ENCODE results near the gene SLC2A9. TPM values are rescaled to one million over a fixed set of nuclear protein-coding genes. Genes with fewer than 3 reads are reported as not detected.

Gene SLC2A9
- total RNA-seq, 1 donor from 2014 or later, result 0.72 TPM

DNA sequence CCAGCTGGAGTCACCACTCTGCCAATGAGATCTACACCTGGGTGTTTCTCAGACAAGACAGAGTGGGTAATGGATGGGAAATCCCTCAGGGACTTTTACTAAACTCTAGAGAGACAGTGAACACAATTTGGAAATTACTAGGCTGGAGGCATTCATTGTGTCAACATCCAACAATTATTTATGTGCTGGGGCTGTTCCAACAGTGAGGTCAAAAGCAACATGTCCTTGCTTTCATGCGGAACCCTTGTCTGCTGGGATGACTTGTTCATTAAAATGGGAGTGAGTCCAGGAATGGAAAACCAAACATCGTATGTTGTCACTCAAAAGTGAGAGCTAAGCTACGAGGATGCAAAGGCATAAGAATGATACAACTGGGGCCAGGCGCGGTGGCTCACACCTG, 185.9 kb downstream of the SLC2A9 start:
- Mint-ChIP-seq H3K27ac (ENCODE audit: unreplicated experiment) (no peak overlapping the region), H3K4me1 (ENCODE audit: low read depth) (no peaks in the 10 kb centered on the region), H3K36me3 (ENCODE audit: low read depth) (no peaks in the 10 kb centered on the region), H3K4me3 (ENCODE audit: unreplicated experiment) (no peak overlapping the region), H3K9me3 (ENCODE audit: low read depth) (peaks cover 16% of the 10 kb centered on the region), H3K27me3 (ENCODE audit: low read depth) (no peaks in the 10 kb centered on the region)
- no peak for DNase-seq (ENCODE audit: low spot score)
- TF ChIP-seq, protein P1, sequence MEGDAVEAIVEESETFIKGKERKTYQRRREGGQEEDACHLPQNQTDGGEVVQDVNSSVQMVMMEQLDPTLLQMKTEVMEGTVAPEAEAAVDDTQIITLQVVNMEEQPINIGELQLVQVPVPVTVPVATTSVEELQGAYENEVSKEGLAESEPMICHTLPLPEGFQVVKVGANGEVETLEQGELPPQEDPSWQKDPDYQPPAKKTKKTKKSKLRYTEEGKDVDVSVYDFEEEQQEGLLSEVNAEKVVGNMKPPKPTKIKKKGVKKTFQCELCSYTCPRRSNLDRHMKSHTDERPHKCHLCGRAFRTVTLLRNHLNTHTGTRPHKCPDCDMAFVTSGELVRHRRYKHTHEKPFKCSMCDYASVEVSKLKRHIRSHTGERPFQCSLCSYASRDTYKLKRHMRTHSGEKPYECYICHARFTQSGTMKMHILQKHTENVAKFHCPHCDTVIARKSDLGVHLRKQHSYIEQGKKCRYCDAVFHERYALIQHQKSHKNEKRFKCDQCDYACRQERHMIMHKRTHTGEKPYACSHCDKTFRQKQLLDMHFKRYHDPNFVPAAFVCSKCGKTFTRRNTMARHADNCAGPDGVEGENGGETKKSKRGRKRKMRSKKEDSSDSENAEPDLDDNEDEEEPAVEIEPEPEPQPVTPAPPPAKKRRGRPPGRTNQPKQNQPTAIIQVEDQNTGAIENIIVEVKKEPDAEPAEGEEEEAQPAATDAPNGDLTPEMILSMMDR (IDR thresholded peaks at IDR 0.05), result no peak

DNA sequence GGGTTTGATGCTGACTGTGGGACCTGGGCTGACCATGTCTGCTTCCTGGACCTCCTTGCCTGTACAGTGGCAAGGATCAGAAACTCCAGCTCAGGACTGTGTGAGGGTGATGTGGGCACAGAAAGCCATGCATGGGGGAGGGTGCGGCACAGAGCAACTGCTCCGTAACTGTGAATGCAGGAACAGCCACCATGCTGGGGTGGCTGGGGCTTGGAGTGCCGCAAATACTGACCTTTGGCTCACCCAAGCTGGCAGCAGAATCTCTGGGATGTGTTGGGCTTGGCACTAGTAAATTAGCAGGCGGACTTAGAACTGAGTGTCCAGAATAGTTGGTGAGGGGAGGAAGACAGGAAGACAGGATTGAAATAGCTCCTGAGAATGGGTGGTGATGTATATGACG, 187.9 kb downstream of the SLC2A9 start:
- Mint-ChIP-seq H3K27ac (ENCODE audit: unreplicated experiment) (no peak overlapping the region), H3K4me3 (ENCODE audit: unreplicated experiment) (no peak overlapping the region), H3K36me3 (ENCODE audit: low read depth) (no peaks in the 10 kb centered on the region), H3K27me3 (ENCODE audit: low read depth) (peaks cover 2% of the 10 kb centered on the region), H3K9me3 (ENCODE audit: low read depth) (peaks cover 7% of the 10 kb centered on the region), H3K4me1 (ENCODE audit: low read depth) (no peaks in the 10 kb centered on the region)
- TF ChIP-seq, protein P1 (IDR thresholded peaks at IDR 0.05), result no peak
- DNase-seq (ENCODE audit: low spot score), result no peak

DNA sequence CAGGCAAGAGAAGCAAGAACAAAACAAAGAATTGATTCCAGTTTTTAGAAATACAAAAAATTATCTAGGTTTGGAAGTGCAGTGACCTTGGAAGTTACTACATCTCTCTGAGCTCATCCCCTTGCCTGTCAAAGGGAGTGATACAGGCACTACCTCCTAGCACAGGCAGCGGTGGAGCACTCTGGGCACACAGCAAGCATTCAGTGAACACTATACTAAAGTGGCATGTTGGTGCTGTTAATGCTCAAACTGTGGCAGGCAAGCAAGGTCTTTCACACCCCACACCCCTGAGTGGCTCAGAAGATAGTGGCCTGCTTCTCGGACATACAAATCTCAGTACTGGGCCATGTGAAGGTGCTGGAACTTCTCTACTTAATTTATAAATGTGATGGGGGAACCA, 188.7 kb downstream of the SLC2A9 start:
- DNase-seq (ENCODE audit: low spot score), result no peak
- H3K27ac Mint-ChIP-seq (ENCODE audit: unreplicated experiment), result no peak overlapping the region
- TF ChIP-seq, protein P1 (IDR thresholded peaks at IDR 0.05), result no peak
- H3K4me3 Mint-ChIP-seq (ENCODE audit: unreplicated experiment), result no peak overlapping the region
- no peaks in the 10 kb centered on the region for H3K9me3 Mint-ChIP-seq (ENCODE audit: low read depth)
- no peaks in the 10 kb centered on the region for H3K4me1 Mint-ChIP-seq (ENCODE audit: low read depth)
- peaks cover 2% of the 10 kb centered on the region for H3K27me3 Mint-ChIP-seq (ENCODE audit: low read depth)
- H3K36me3 Mint-ChIP-seq (ENCODE audit: low read depth), result no peaks in the 10 kb centered on the region

DNA sequence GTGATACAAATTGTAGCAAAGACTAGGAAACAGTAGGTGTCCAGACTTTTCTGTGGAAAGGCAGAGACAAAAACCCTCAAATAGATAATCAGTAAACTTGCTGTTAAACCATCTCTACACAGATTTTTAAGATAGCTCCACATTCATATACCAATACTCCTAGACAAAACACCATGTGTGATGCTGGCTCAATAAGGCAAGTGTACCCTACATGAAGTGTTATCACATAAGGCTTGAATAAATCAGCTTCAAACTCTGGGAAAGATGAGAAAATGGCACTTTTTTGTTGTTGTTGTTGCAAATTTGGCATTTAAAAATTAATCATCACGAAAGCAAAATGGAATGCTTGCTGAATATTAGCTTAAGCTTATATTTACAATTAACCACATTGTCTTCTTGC, 194.7 kb downstream of the SLC2A9 start:
- DNase-seq (ENCODE audit: low spot score), result no peak
- H3K4me1 Mint-ChIP-seq (ENCODE audit: low read depth), result no peaks in the 10 kb centered on the region
- H3K9me3 Mint-ChIP-seq (ENCODE audit: low read depth), result no peaks in the 10 kb centered on the region
- TF ChIP-seq, protein P1 (IDR thresholded peaks at IDR 0.05), result no peak
- no peak overlapping the region for H3K4me3 Mint-ChIP-seq (ENCODE audit: unreplicated experiment)
- H3K27me3 Mint-ChIP-seq (ENCODE audit: low read depth), result peaks cover 9% of the 10 kb centered on the region
- no peaks in the 10 kb centered on the region for H3K36me3 Mint-ChIP-seq (ENCODE audit: low read depth)
- no peak overlapping the region for H3K27ac Mint-ChIP-seq (ENCODE audit: unreplicated experiment)

DNA sequence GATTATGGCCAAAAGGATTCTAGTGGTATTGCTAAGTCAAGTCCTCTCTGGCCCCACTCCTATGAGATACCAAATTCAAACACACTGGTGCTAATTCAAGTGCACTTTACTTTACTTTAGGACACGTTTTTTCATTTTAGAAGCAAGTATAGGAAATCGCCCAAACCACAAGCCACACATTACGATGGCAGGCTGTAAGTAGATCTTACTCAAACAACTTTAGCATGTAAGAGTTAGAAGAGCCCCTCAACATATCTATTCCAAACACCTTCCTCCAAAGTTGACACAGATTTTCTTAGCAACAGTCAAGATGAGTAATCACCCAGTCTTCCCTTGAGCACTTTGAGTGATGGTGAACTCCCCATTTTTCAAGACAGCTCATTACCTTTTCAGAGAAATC, 196.2 kb downstream of the SLC2A9 start:
- Mint-ChIP-seq H3K4me3 (ENCODE audit: unreplicated experiment) (no peak overlapping the region), H3K36me3 (ENCODE audit: low read depth) (no peaks in the 10 kb centered on the region), H3K9me3 (ENCODE audit: low read depth) (no peaks in the 10 kb centered on the region), H3K4me1 (ENCODE audit: low read depth) (no peaks in the 10 kb centered on the region), H3K27me3 (ENCODE audit: low read depth) (peaks cover 10% of the 10 kb centered on the region), H3K27ac (ENCODE audit: unreplicated experiment) (no peak overlapping the region)
- TF ChIP-seq, protein P1 (IDR thresholded peaks at IDR 0.05), result no peak
- DNase-seq (ENCODE audit: low spot score), result no peak
